Stimulated activated CD4-positive, alpha-beta T cell treated with anti-CD3 and anti-CD28 coated beads, Interleukin-15, amount 100 ng/mL, for 1 hour (primary cell): ENCODE measurements around the gene CBARP.
"Not testable (repeated sequence)": the region's sequence is repeated elsewhere in the genome, so short reads cannot be mapped to it uniquely, and the experiment has no call there.

ENCODE experiments used
- DNase-seq, 2 donors: peaks; one replicate each; pipeline ENCODE4 v3.0.0-alpha.2; 2020; ENCODE audit warnings: low read depth in 1 of 2, low spot score in 1 of 2

Gene CBARP

DNA sequence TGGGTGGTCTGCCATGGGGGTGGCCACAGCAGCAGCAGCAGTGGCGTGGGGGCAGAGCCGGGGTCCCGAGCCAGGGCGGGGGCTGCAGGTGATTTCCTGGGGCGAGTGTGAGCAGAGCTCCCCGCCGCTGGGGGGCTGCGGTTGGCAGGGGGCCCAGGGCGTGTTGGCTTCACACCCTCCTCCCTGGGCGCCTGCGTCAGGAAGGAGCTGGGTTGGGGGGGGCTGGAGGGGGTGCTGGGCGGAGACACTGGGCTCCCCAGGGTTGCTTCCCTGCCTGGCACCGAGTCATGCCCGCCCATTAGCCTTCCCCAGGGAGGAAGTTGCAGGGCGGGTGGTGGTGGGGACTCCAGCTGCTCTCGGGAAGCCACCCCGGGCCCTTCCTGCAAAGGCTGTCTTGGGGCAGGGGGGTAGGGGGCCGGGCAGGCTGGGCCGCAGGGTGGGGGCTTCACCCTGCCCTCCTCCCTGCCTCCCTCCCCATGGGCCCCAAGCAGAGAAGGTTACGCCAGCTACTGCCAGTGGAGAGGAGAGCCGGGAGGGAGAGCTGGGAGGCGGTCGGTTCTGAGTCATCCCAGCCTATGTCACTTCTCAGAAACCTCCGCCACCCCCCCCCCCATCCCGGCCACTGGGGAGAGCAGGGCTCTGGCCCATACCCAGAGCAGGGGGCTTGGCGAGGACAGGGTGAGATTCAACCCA, 15.2 kb upstream of the CBARP start:
- DNase-seq = peak in 1 of 2 donors; percentile 58

DNA sequence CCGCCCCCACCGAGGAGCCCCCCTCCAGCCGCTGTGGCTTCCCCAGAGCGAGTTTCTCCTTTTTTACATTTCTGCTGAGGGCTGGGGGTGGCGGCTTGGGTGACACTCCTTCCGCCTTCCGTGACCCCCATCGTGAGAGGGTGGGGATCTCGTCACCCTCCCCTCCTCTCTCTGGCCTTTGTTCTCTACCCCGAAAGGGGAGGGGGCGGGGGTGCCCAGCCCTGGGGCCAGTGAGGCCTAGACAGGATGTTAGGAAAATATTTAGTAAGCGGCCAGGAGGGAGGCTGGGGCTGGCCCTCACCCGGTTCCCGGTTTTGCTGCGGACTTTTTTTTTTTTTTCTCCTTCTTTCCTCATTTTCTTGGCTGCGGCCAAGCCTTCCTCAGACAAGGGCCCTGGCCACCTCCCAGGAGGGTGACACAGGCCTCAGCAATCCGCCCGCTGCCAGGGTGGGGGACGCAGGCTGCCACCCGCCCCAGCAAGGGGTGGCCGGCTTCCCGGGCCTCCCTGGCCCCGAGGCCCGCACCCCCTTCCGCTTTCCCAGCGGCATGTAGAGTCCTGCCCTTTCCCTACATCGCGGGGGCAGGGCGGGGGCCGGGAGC, 14.5 kb upstream of the CBARP start:
- DNase-seq = peak in 1 of 2 donors; percentile 47

DNA sequence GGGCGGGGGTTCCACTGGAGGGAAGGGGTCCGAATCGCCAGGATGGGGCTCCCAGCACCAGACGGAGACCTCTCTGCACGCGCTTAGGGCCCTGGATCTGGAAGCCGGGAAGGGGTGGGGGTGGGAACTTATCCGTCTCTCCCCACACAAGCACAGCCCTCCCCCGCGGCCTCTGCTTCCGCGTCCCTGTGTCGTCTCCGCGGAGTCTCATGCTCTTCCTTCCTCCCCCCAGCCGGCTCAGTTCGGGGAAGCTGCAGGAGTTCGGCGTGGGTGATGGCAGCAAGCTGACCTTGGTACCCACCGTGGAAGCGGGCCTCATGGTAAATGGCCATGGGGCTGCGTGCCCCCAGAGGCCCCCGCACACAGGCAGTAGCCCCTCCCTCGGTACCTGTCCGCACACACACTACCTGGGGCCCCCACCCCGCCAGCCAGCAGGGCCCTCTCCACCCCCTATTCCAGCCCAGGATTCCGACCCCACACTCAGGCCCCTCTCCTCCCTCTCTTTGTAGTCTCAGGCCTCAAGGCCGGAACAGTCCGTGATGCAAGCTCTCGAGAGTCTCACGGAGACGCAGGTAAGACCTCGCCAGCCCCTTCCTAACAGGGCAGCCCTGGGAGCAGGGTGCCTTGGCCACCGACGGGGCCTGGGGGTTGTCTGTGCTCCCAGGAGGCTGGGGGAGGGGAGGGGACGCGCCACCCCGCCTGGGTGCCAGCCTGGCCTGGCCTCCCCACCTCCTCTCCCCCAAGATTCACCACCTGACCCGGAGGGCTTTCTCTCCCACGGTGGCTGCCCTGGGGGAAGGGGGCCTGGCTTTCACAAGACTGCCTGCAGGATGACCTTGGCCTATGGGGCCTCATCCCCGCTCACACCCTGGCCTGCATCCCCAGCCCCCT, 13.8 kb upstream of the CBARP start:
- DNase-seq = peak in 1 of 2 donors; percentile 47

DNA sequence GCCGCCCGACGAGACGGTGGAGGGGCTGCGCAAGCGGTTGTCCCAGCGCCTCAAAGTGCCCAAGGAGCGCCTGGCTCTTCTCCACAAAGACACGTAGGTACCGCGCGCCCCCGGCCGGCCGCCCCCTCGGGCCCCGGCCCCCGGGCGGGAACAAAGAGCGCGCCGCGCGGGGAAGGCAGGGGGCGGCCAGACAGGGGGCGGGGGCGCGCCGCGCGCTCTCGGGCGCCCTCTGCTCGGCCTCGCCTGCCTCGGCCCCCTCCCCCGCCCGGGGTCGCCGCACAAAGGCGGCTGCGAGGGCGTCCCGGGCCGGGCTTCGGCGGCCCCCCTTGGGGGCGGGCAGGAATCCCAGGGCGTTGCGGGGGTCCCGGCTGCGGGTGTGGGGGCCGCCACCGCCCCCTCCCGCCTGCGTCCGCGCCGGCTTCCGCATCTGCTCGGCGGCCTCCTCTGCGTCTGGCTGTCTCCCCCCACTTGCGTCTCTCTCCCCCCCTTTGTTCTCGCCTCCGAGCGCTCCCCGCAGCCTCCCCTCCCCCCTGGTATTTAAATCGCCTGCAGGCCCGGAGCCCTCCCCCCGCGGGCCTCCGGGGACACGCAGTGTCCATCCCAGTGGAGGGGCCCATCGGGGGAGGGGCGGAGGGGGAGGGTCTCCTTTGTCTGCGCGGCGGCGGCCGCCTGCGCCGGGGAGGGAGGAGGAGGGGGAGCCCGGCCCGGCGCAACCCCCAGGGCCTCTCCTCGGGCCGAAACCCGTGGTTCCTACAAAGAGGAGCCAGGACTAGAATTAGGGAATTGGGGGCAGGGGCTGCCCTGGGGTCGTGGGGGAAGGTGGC, 12.8 kb upstream of the CBARP start:
- no peak for DNase-seq

DNA sequence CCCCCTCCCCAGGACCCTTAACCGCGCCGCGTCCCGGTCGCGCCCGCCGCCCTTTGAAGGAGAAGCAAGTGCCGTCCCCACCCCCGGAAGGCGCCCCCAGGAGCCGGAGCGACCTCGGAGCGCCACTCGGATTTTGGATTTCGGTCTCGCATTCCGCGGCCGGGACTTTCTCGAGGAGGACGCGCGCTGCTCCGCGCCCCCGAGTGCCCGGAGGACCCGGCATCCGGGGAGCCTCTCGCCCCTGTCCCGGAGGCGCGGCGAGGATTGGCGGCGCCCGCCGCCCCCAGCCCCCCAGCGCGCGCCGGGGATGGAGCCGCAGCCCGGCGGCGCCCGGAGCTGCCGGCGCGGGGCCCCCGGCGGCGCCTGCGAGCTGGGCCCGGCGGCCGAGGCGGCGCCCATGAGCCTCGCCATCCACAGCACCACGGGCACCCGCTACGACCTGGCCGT, 12.2 kb upstream of the CBARP start:
- DNase-seq = no peak

DNA sequence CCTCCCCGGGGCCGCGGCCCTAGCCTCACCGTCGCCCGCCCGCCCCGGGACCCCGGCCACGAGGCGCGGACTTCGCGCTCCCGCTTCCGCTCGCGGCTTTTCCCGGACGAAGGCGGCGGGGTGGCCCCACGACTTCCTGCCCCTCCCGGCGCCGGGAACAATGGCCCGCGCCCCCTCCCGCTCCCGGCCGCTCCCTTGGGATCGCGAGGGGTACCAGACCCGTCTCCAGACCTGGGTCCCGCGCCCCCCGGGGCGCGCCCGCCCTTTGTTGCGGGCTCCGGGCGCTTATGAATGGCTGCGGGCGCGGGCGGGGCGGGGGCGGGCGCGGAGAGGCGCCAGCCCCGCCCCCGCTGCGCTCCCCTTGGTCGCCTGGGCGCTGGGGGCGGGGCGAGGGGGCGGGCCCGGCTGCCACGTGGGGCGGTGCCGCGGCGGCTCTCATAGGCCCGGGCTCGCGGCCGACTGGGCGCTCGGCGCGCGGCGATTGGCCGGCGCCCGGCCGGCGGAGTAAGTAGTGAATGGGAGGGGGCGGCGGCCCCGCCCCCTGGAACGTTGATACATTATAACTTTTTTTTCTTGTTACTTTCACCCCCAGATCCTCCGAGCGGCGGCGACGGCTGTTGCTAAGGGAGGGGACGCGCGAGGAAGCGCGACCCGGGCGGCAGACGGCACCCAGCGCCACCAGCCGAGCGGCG, 11.6 kb upstream of the CBARP start:
- DNase-seq = peak; percentile 94 to 96

DNA sequence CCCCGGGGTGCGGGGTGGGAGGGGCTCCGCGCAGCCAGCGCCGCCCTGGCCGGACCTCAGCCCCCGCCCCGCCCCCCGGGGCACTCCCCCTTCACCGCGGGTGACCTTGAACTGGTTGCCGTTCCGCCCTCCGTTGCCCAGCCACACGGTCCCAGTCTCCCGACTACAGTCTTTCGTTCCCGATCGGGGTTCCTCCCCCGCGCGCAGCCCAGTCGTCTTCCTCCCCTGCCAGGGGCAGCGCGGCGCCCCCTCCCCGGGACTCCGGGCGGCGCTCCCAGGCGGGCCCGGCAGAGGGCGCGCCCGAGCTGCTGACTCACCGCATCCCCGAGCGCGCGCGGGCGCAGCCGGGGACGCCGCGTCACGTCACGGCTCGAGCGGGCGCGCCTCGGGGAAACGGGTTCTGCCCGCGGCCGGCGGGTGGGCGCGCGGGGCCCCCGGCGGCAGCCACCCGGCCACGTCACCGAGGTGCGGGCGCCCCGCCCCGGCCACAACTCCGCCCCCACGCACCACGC, 11.0 kb upstream of the CBARP start:
- DNase-seq = peak; percentile 77 to 78

DNA sequence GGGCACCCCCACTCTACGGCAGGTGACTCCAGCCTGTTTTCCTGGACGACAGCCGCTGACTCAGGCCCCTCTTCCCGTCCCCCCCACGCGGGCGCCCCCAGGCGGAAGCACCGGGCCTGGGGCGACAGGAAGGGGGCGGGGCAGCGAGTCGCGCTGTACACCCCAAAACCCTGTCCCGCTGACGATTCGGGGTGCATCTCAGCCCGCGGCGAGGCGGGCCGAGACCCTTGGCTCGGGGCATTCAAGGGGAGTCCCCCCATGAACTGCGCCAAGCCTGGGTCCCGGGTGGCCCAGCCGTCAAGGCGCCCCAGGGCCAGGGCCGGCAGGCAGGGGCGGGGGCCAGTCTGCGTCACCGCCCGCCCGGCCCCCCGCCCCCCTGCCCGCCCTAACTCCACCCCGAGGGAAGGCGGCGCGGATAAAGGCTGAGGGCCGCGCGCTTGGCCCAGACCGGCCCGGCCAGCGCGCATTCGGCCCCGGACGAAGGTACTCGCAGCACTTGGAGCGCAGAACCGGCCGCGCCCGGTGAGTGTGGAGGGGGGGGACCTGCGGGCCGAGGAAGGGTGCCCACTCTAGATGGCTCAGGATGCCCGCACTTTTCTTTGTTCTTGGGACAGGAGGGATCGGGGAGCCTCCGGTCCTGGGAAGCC, 10.5 kb upstream of the CBARP start, which contains the start of gene MIDN:
MIDN (plus strand) TSS at position 445 of the 647 bp plus-strand sequence. CDS start 1,714 bp downstream, outside the sequence.
- DNase-seq = peak in 1 of 2 donors; percentile 59

DNA sequence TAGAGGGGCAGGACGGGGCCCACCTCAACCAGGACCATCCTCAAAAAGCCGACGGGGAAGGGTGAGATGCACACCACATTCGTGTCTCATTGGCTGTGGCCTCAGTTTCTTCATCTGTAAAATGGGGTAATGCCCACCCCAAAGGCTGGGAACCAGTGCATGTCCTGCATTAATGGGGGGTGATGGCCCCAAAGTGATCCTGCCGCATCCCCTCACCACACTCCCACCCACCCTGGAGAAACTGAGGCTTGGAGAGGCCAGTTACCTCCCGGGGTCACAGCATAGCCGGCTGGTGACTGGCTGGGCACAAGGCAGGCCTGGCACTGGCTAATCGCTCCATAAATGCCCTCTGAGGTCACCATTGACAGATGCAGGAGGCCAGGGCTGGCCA, 9.9 kb upstream of the CBARP start:
- DNase-seq = no peak

DNA sequence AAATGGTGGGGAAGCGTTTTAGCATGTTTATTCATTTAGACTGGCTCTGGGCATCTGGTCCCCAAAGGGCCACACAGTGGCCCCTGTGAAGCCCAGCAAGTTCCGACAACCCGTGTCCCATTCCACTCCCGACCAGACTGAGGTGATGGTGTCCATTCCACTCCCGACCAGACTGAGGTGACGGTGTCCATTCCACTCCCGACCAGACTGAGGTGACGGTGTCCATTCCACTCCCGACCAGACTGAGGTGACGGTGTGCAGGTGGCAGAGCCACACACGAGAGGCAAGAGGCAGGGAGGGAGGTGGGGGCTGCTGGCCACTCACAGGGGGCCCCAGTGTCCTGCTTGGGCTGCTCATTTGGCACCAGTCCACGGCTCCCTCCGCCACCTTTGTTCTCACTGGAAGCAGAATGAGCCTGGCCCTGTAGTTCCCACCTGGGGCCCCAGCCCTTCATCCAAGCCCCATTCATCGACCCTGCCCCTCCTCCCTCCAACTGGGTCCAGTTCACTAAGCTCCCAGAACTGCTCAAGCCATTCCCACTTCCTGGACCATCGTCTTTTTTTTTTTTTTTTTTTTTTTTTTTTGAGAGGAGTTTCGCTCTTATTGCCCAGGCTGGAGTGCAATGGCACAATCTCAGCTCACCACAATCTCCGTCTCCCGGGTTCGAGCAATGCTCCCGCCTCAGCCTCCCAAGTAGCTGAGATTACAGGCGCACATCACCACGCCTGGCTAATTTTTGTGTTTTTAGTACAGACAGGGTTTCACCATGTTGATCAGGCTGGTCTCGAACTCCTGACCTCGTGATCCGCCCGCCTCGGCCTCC, 8.7 kb upstream of the CBARP start:
- not testable (repeated sequence) for DNase-seq

DNA sequence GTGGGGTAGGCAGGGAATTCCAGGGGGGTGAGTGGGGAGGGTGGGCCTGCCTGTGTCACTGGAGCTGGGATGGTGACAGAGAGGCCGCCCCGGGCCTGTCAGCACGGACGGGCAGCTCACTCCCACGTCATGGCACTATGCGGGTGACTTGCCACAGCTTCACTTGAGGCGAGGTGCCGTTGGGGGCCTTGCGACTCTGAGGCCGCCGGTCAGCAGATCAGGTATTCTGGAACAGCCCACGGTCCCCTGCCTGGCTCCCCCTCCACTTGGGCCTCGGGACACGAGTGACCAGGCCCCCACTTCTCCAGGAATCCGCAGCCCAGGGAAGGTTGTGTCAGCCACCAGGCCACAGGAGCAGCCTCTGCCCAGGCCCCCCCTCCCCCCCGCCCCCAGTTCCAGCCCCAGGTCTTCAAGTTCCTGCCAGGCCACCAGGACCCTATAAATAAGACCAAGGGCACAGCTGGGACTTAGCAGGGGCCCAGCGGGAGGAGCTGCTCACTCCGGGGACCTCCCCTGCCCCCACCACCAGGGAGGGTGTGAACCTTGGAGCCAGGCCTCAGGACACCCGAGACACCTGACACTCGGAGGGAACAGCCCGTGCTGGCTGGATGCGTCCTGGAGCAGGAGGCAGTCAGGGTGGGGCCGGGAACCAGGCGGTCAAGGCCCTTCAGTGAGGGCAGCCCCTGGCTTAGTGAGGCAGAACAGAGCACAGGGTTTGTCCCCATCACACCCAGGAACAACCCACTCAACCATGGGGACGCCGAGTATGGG, 7.9 kb upstream of the CBARP start:
- DNase-seq = no peak

DNA sequence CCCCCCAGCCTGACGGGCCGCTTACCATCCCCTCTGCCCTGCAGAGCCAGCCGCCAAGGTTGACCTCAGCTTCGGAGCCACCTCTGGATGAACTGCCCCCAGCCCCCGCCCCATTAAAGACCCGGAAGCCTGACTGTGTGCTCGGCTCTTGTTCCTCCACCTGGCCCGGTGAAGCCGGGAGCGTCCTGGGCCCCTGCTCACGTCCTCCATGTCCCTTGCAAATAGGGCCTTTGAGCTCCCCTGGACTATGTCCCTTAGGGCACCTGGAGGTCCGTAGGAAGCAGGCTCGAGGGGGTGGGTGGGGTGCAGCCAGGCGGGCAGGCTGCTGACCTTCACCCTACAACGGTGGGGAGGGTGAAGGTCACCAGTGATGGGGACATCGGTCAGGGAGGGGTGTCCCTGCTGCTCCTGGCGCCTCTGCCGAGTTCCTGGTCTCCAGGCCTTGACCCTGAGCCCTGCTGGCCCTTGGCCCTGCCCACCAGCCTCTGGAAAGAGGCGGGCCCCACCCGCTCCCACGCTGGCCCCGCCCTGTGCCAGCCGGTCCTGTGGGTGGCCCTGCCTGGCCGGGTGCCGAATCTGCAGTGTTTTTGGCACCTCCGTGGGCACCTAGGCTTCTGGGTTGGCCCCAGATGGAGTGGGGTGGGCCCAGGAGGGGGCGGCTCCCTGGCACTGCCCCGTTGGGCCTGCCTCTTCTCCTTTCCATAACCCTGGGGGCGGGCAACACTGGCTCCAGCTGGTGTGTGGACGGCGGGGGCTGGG, 7.1 kb upstream of the CBARP start:
- DNase-seq = no peak

DNA sequence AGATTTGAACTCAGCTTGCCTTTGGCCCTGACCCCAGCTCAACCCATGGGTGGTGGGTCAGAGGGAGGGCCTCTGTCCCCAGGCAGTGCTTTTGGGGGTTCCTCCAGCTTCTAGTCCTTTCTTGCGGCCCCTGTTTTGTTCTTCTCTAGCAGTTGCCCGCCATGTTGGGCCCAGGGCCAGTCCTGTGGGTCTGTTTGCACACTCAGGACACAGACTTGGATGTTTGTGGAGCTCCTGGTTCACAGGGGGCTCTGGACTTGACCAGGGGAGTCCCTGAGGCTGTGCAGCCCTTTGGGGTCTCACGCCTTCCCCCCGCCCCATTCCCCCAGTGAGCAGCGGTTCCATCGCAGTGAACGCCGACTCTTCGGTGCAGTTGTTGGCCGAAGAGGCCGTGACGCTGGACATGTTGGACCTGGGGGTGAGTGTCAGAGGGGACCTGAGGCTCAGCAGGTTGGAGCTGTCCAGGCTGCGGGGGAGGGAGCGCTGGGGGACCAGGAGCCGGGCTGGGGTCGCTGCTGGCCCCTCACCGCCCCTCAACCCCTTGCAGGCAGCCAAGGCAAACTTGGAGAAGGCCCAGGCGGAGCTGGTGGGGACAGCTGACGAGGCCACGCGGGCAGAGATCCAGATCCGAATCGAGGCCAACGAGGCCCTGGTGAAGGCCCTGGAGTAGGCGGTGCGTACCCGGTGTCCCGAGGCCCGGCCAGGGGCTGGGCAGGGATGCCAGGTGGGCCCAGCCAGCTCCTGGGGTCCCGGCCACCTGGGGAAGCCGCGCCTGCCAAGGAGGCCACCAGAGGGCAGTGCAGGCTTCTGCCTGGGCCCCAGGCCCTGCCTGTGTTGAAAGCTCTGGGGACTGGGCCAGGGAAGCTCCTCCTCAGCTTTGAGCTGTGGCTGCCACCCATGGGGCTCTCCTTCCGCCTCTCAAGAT, 6.2 kb upstream of the CBARP start:
- DNase-seq = peak; percentile 76 to 78

DNA sequence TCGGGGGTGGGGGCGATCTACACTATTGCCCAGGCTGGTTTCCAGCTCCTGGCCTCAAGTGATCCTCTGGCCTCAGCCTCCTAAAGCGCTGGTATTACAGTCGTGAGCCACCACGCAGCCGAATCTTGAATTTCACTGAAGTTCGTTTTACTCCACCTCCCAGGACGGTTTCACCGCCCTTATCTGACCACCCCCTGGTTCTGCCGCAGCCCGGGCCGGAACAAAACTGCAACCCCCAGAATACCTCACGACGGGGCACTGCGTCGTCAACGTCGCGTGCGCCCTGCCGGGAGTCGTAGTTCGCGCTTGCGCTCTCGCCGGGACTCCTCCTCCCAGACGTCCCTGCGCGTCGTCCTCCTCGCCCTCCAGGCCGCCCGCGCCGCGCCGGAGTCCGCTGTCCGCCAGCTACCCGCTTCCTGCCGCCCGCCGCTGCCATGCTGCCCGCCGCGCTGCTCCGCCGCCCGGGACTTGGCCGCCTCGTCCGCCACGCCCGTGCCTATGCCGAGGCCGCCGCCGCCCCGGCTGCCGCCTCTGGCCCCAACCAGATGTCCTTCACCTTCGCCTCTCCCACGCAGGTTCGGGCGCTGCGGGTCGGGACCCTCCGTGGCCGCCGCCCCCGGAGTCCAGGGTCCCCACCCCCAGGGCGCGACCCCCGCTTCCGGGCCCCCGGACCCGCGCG, 3.8 kb upstream of the CBARP start, which contains the start of gene ATP5F1D:
ATP5F1D (plus strand) TSS at position 335 of the 679 bp plus-strand sequence; CDS start at position 435, 100 bp downstream.
- DNase-seq = peak; percentile 78 to 87

DNA sequence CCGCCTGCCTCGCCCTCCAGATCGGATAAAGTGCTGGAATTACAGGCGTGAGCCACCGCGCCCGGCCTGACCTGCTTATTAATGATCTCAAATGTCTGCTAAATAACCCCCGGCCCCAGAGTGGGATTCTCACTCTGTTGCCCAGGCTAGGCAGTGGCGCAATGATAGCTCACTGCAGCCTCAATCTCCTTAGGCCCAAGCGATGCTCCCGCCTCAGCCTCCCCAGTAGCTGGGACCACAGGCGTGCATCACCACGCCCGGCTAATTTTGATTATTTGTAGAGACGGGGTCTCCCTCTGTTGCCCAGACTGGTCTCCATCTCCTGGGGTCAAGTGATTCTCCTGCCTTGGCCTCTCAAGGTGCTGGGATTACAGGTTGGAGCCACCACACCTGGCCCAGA, 3.1 kb upstream of the CBARP start:
- DNase-seq = no peak
